Brain pericyte (primary cell): ENCODE results near the gene SH3RF3.

Experiments
- DNase-seq: peaks from one replicate; pipeline ENCODE4 v3.0.0-alpha.2; 2012; ENCODE audit warnings: low read depth, low spot score

Gene SH3RF3

DNA sequence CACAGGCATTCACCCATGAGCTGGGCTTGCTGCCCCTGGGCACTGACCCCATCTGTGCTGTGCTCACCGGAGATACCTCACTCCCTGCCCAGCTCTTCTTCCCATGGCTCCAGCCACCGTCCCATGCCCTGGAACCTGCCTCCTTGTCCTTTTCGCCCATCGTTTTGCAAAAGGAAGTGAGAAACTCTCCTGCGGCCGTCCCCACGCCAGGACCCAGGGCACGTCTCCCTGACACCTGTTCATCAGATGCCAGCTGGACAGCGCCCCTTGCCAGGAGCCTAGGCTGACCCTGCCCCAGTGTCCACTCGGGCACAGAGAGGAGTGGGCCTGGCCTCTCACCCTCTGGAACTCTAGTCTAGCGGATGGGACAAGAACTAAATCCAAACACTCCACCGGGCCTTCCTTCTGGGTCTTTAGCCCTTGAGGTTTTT, 246.1 kb downstream of the SH3RF3 start:
- DNase-seq = no peak

DNA sequence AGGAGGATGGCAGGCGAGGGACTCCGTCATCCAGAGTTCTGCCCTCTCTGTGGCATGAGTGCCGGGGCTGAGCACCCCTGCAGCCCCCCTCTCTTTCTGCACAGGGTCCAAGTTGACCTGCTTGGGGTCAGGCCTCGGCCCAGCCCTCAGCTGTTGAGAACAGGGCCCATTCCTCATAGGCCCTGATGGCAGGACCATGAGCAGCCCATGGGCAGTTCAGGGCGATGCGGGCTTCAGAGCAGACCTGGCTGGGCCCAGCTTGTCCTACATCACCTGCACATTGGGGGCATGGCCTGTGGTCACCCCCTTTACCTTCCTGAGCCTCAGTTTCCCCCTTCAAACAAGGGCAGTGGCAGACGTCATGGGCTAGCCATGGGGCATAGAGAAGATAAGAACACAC, 246.7 kb downstream of the SH3RF3 start:
- no peak for DNase-seq

DNA sequence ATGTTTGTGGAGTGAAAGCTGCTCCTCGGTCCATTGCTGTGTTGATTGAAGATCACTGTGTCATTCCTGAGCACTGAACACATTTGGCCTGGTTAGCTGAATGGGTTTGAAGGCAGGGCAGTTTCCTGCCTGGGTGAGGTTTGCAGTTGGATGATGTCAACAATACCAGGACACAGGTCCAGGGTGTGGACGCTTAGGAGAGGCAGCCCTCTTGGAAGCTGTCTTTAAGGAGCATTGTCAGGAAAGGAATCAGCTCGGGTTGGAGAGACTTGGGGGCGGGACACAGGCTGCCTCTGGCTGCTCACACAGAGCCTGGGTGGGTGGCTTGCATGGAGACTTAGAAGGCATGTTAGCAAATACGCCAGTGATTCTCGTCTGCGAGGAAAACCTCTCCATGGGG, 247.1 kb downstream of the SH3RF3 start:
- DNase-seq = no peak

DNA sequence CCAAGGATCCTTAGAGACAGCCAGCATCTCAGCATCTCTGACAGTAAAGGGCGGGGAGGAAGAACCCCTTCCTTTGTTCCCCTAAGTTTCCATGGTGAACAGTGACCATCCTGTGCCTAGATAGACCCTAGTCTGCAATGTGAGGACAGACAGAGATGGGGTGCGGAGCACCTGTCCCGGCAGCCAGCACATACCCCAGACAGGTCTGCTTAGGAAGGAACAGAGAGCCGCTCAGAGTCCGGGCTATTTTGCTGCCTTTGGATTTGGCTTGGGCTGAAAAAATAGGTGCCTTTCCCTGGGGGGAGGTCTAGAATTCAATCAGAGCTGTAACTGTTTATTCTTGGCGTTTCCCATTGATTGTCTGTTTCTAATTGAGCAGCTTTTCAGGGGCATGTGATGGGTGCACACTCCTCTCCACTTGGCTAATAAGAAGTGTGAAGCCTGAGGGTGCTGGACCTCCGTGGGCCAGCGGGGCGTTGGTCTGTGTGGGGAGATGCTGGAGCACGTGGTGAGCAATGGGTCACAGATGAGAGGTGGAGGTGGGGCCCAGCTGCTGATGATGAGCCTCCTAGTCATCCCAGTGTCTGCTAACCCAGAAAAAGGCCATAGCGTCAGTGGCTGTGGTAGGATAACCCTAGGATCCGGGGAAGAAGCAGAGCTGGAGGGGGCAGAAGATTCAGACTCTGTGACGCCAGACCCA, 247.9 kb downstream of the SH3RF3 start:
- DNase-seq = no peak

DNA sequence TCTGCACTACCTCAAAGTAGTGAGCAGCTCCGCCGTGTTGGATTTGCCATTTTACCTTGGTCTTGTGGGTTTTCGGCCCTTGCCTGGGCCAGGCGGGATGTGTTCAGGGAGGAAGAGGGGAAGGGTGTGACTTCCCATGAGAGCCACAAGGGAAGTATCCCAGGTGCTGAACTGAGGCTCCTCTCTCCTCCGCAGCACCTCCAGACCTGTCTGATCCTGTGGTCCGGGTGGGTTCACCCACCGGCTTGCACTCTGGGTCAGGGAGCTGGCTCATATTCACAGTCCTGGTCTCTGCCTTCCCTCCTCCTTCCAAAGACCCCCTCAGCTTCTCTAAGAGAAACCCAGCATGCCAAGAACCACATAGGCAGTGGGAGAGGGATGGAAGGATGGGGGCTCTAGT, 249.0 kb downstream of the SH3RF3 start:
- DNase-seq = no peak

DNA sequence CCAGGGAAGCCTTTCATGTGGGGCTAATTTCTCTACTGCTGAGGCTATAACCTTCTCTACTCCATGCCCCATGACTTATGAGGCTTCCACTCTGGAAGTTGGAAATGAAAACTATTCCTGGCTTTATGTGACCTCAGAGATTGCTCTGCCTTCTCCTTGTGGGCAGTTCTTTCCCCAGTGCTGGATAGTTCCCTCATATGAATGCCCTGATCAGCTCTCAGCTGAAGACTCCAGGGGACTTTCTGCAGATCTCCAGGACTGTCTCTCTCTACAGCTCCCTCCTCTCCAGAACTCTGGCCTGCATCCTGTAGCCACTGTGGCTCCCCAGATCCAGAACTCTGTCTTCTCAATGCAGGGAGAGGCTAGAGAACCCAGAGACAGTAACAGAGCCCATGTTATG, 249.7 kb downstream of the SH3RF3 start:
- DNase-seq = no peak

DNA sequence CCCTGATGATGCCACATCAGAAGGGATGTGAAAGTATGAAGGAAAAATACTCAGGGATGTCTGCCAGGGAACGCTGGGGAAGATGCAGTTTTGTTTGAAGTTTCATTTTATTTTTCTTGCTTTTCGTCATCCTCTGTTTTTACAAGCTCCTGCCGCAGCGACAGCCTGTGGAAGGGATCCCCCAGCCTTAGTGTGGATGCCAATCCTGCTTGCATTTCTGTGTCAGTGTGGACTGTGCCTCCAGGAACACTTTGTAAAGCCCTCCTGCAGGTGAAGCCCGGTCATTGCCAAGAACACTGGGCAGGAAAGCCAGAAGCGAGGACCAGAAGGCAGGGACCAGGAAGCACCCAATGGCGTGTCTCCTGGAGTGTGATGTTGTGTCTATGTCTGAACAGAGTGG, 250.5 kb downstream of the SH3RF3 start:
- DNase-seq = no peak

DNA sequence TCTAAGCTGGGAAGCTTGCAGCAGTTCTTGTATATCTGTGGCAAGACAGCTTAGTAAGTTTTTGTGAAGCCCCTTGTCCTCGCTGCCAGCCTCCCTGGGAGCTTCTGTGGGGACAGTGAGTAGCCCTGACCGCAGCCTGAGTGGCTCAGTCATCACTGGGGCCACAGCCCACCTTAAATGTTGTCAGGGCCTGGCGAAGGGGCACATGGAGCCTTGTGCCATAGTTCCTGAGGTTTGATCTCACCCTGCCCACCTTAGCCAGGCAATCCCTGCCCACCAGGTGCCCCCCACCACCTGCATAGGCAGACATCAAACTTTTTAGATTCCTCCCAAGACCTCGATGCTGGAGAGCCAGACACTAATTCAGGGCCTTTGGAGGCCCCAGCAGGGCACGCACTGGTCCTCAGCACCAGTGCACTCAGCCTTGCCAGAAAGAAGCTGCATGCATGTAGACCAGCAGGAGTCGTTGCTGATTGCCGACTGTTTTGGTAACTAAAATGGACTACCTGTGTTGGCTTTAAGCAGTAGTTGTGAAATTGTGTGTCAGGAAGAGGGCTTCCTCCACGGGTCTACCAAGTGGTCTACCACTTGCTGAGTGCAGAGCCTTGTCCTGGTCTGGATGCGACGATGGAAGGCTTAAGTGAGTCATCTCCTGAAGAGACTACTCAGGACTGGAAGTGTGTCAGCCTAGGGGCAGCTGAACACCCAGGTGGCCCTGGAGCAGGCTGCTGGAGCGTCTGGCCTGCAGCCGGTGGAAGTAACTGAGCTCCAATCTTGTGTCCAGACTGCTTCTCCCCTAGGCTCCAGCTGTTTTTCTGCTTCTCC, 251.7 kb downstream of the SH3RF3 start:
- DNase-seq = no peak

DNA sequence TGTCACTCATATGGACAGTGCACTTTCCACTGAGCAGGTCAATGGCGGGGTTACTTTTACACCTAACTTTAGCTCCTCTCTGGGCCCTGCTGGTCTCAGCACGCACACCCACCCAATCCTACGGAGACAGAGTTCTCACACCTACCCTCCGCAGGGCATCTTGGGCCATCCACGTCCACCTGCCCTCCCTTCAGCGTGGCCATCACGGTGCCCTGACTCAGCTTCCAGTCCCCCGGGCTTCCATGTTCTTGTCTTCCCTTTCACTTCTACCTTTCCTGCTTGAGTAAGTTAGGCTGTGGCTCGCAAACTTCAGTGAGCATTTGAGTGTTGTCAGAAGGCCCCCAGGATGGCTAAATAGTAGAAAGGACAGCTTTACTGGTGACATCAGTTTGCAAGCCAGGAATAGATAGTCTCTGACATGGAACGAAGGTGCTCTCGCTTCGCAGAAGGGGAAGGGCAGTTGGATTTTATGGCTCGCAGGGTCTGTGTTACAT, 252.4 kb downstream of the SH3RF3 start:
- no peak for DNase-seq

DNA sequence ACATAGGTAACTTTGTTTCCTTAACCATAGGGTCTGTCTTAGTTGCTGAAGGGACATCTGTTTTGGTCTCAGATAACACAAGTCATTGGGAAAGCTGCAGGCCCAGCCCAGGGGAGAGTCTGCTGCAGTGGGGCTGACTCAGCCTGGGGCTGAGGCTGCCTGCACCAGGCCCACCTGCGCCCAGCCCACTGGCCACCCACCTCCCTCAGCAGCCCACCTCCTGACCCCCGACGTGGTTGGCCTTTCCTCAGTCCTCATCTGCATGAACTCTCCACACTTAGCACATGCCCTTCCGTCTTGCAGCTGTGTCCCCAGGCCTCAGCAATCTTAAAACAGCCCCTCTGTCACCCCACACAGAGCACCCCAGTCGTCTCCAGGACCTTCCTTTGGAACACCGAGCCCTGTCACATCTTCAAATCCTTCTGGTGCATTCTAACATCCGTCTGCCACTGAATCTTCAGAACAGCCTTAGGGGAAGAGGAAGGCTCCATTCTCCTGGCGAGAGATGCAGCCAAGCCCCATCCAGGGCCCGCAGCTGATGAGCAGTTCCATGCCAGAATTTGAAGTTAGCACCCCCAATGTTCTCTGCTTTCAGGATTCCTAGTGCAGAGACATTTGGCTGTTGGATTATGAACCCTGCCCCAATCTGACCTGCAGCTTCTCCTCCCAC, 253.4 kb downstream of the SH3RF3 start:
- DNase-seq = no peak

DNA sequence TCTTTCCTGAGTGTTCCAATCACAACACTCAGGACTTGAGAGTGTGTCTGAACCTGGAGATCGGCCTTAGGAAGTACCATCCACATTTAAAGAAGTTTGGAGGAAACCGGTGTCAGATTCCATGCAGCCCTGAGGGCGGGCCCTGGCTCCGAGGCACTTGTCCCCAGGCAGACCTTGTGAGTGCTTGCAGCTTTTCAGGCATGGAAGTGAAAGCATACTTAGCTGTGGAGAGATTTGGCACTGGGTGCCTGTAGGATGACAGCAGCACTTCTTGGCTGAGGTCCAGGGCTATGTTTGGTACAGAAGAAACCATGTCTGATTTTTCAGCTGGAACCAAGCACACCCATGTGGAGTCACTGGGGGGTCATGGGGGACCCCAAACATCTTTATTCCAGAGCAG, 253.9 kb downstream of the SH3RF3 start:
- DNase-seq = no peak

DNA sequence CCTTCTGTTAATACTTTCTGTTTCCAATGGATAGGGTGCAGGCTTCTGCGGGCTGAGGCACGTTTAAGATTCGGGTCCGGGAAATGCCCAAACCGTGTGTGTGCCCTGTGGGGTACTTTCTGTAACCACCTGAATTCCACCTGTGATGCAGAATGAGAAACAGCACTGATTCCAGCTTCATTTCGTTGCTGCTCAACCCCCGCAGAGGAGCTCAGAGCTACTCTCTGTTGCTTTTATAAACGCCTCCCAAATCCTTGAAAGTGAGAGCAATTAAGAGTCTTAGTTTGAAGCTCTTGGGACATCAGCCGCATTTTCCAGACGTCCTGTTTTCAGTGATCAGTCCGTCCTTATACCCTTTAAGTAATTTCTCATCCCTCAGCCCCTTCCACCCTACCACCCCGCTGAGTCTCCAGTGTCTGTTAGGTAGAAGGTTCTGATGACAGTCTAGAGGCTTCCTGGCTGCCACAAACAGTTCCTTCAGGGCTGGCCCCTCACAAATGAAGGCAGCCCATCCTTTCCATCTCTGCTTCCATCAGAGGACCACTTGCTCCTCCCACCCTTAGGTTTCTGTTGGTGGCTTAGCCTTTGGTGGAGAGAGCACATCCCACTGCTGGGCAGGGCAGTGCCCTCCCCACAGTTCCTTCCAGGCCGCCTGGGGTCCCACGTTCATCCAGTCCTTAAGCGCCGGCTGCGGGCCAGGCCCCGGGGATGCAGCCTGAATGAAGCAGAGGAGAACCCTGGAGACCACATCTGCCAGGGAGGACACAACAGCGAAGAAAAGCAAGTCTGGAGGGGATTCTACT, 254.7 kb downstream of the SH3RF3 start:
- no peak for DNase-seq

DNA sequence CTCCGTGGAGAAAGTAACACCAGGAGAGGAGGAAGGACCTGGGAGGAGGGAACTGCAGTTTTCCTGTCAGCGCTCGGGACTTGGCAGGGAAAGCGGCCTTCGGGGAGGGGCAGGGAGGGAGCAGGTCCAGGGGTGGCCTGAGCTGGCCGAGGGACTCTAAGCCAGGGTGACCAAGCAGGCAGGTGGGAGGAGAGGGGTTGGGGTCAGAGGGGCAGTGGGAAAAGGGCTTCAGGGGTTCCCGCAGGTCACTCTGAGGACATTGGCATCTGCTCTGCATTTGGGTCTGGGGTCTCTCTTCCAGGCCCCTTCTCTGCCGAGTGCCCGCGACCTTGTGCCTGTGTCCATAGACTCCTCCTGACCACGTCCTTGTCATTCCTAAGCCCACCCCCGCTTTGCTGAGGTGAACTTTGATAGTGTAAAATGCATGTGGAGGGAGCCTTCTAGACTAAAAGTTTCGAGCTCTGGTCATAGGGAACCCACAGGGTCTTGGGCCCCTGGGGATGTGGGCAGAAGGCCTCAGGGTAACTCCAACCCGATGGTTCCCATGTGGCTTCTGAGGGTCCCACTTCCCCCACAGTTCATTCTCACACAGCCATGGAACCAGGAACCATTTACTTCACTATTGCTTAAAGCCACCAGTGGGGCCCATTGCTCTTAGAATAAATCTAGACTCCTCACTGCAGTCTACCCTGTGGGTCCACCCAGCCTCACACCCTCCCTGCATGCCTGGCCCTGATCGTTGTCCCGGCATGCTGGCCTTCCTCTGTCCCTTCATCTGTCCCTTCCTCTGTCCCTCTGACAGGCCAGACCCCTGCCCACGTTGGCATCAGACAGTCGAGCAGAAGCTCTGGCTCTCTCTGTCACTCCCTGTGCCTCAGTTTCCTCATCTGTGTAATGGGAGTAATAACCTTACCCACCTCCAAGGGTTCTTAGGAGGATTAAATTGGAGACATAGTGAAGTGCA, 255.6 kb downstream of the SH3RF3 start:
- DNase-seq = no peak

DNA sequence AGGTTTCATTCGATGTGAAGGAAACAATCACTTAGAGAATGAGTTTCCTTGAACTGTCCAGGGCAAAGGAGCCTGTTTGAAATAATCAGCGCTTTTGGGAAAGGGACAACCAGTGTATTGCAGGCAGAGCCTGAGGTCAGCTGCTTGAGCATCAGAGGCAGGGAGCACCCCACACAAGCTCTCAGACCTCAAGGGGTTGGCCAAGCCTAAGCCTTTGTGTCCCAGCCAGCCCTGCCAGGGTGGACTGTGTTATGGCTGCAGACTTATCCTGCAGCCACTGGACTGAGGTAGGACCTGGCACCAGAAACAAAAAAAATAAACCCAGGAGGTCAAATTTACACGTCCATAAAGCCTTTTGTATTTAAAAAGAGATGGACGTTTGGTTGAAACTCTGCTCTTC, 256.5 kb downstream of the SH3RF3 start:
- no peak for DNase-seq

DNA sequence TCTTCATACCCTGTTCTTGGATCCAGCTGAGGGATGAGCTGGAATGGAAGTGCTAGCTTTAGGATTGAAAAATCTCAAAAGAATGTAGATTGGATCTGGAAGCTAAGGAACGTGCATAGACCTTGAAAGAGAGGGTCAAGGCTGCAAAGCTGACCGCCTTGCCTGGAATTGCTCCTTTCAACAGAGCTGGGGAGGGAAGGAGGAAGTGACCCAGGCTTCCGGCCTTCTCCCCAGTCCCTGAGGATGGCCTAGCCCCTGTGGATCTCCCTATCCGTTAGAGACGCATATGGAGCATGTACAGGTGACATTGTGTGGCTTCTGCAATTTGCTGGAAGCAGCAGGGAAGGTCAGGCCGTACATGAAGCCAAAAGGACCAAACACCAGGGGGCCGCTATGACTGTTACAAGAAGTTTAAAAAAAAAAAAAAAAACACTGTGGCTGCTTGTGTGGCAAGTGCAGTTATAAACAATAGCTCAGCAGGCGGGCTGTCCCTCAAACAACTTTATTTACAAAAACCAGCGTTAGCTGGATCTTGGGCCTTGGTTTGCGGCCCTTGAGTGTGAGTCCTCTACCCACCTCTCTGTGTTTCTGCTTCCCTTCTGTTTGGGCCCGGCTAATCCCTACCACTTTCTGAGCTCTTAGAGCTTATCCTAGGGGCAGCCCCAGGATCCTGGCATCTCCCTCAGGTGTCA, 257.1 kb downstream of the SH3RF3 start:
- no peak for DNase-seq

DNA sequence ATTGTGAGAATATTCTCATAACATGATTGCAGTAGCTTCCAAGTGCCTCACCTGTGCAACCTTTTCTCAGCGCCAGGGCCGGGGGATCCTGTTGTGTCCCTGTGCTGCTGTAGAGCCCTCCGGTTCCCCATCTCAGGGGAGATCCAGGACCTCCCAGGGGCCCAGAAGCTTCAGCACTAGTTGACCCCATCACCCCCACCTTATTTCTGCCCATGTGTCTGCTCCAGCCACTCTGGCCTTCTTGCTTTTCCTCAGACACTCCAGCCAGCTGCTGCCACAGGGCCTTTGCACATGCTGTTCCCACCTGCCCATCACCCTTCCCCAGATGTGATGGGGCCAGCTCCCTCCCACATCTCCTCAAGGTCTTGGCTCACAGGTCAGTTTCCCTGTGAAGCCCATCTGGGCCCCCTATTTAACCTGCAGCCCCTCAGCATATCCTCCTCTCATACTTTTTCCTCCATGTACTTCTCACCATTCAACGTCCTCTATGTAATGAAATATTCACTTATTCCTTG, 258.3 kb downstream of the SH3RF3 start:
- DNase-seq = no peak

DNA sequence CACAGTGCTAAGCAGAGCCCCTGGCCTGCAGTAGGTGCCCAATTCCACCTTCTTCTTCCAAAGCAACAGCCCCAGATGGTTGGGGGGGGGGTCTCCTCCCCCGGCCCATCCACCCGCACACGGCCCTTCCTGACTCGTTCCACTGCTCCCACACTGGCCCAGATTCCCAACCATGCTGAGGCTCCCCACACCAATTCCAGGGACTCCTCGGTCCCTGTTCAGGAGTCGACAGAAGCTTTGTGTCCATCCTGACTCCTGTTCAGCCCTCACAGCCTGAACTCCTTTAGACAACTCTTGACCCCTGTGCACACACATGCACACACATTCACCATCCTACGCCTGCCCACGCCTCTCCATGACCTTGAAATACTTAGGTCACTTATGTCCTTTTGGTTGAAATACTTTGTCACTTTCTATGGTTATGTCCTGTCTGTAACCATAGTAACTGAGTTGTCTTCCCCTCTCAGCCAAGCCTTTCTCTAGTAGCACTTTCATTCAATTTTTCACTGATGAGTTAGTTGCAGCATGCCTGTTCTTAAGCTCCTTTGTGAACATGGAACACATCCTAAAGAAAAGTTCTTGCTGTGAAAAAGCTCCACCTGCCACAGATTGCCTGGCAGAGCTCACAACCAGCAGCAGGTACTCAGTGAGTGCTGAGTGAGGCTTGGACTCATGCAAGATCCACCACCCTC, 258.9 kb downstream of the SH3RF3 start:
- no peak for DNase-seq

DNA sequence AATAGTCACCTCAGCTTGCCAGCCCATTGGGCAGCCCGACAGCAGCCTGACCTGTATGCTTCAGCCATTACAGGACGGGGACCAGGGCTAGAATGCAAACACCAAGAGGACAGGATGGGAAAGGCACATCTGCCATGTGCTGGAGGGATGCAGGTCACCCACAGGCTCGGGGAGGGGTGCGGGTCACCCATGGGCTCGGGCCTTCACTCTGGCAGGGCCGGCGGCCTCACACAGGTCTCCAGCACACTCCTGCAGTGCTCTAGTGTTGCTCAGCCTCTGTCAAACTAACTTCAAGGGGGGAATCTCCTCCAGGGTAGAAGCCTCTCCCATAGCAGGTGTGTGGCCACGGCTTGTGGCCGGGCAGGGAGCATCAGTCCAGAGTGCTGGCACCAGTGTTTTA, 262.2 kb downstream of the SH3RF3 start:
- no peak for DNase-seq

DNA sequence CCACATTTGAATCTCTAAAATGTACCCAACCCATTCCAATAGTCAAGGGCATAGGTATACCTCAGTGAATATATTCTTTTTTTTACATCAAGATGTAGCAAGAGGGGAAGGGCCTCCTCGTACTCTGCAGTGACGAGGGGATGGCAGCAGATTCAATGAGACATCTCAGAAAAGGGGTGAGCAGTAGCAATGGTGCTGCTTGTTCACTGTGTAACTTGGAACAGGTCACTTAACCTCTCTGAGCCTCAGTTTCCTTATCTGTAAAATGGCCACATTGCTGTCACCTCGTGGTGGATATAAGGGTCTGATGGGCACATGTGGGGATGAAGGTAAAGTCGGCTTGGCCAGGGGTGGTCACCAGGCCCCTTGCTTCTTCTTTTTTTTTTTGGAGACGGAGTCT, 263.1 kb downstream of the SH3RF3 start:
- DNase-seq = no peak
